A673 (cell line): Measurements from ENCODE around the gene RSAD2.

Experiments
- CTCF ChIP-seq: fragments of 300-800, 200-600 bp; sonication (generic); conservative IDR thresholded peaks from 2 replicates; pipeline ENCODE4 v1.5.1; 2017; ENCODE audit warnings: low read depth, mild to moderate bottlenecking, antibody characterized with exemption, low read length, moderate library complexity, mixed read lengths
- EZH2 ChIP-seq: fragments of 200-600 bp; sonication (generic); IDR thresholded peaks from 2 replicates; pipeline ENCODE4 v1.6.1; 2017; ENCODE audit warnings: borderline replicate concordance, low read depth, mild to moderate bottlenecking, mixed read lengths, antibody characterized with exemption, low read length; ENCODE audit not compliant: poor library complexity, severe bottlenecking

DNA sequence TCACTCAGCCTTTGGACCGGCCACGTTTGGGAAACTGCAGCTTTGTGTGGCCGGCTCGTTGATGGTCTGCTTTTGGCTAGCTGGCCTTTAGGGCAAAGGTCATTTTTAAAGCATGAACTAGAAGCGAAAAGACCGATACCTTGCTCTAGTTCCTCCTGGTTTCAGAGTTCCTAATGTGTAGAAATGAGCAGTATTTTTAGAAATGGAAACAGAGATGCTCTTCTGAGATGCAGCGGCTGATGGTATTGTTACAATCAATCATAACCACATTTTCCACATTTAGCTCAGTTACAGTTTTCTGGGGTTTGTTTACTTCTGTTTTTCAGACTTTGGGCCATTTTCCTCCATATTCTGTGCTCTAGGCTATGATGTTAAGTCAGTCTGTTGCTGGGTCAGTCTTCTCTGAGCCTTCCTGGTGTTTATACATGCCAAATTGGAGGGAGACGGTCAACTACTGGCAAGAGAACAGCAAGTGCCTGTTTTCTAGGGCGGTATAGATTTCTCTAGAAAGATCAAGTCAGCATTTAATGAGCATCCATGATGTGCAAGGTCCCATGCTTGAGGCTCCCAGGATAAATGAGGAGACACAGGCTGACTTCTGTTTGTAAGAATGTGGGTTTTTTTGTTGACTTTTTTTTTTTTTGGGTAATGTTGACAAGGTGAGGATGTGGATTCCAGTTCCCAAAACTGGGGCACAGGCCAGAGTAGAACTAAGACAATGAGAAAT is 67.7 kb downstream of the RSAD2 start:
- TF ChIP-seq CTCF (no peak), EZH2 (no peak)
